DOHH2 (cell line): Measurements from ENCODE around the gene CIAO2B.

Source experiments
- EZH2phosphoT487 ChIP-seq: fragments of 200-600 bp; sonication (generic); IDR thresholded peaks from 2 replicates; pipeline ENCODE4 v1.6.1; 2017; ENCODE audit warnings: borderline replicate concordance, mild to moderate bottlenecking, antibody characterized with exemption, low read length, moderate library complexity, mixed read lengths
- TF ChIP-seq, protein P1 (sequence below): fragments of 200-600 bp; sonication (generic); IDR thresholded peaks from one replicate; pipeline ENCODE4 v1.5.1; 2014; ENCODE audit warnings: antibody characterized with exemption, mild to moderate bottlenecking, low read depth, low read length; ENCODE audit not compliant: poor library complexity, severe bottlenecking

DNA sequence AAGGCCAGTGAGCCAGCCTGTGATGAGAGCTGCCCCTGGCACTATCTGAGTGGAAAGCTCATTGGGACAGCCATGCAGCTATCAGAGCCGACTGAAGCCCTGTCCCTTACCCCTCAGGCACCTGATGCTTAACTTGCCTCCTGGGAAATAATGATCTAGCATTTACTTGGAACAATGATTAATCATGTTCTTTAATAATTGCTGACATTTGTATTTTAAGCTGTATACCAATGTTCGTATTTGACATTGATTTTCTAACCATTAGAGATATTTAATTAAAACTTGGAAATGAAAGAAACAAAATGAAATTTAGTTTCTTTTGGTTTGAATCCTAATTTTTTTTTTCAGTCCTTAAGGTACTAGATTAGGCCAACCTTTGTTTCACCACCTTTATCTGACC, 43.4 kb downstream of the CIAO2B start:
- TF ChIP-seq, protein P1, sequence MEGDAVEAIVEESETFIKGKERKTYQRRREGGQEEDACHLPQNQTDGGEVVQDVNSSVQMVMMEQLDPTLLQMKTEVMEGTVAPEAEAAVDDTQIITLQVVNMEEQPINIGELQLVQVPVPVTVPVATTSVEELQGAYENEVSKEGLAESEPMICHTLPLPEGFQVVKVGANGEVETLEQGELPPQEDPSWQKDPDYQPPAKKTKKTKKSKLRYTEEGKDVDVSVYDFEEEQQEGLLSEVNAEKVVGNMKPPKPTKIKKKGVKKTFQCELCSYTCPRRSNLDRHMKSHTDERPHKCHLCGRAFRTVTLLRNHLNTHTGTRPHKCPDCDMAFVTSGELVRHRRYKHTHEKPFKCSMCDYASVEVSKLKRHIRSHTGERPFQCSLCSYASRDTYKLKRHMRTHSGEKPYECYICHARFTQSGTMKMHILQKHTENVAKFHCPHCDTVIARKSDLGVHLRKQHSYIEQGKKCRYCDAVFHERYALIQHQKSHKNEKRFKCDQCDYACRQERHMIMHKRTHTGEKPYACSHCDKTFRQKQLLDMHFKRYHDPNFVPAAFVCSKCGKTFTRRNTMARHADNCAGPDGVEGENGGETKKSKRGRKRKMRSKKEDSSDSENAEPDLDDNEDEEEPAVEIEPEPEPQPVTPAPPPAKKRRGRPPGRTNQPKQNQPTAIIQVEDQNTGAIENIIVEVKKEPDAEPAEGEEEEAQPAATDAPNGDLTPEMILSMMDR: no peak
- TF ChIP-seq EZH2phosphoT487: no peak
